H1 (cell line): Measurements from ENCODE around the gene TEX47.

Source experiments
- POLR2A ChIP-seq, 2 experiments: IDR thresholded peaks; 1 replicate in 1 of 2; 2 replicates in 1 of 2; pipeline ENCODE4 v1.6.1; 2011; ENCODE audit warnings: low read depth in 2 of 2, low read length in 2 of 2, mild to moderate bottlenecking in 2 of 2; ENCODE audit errors: control extremely low read depth in 1 of 2
- RBBP5 ChIP-seq: IDR thresholded peaks from 2 replicates; pipeline ENCODE4 v1.7.1; 2012; ENCODE audit warnings: low read depth, mild to moderate bottlenecking, inconsistent platforms, low read length, moderate library complexity, borderline replicate concordance

DNA sequence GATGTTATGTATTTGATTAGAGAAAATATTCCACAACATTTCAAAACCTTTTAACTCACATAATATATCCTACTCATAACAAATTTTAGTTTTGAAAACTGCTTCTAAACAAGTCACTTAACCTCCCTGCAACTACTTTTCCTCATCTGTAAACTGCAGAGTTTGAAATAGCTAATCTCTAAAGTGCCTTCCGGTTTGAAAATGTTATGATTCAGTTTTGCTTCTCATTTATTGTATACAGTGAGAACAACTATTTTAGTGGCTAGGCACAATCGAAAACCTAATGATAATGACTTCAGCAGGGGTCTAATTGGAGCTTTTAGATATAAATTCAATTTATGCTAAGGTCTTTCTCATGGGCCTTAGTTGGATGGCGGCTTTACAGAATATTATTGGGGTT lies 30.7 kb upstream of the TEX47 start:
- TF ChIP-seq POLR2A (IDR thresholded peaks at IDR 0.05; ENCODE audit: control extremely low read depth in 1 of 2, low read depth in 2 of 2, low read length in 2 of 2): no peak
- TF ChIP-seq RBBP5: no peak
